MV-4-11 (cell line): ENCODE measurements around the gene NCOA5.

Experiments
- DNase-seq: peaks from one replicate; lab custom pipeline; 2025; lab: John Stamatoyannopoulos, UW

NCOA5 gene

GRCh38 chr20:46089417-46090388, at the start of gene NCOA5:
Gene NCOA5 (minus strand): TSS chr20:46089962. CDS start chr20:46079424, 10,538 bp downstream.
- DNase-seq = peak; percentile 94

- DNase-seq = no peak
Observed at GRCh38 chr20:46139266-46139889, 49.6 kb upstream of the NCOA5 start.

- no peak for DNase-seq
Observed at GRCh38 chr20:46137816-46138215, 48.1 kb upstream of the NCOA5 start.

GRCh38 chr20:46135856-46136633, 46.3 kb upstream of the NCOA5 start:
- no peak for DNase-seq

- DNase-seq = no peak
Observed at GRCh38 chr20:46134716-46135115, 45.0 kb upstream of the NCOA5 start.

- peak; percentile 10 for DNase-seq
Observed at GRCh38 chr20:46133886-46134654, 44.3 kb upstream of the NCOA5 start.

GRCh38 chr20:46132705-46133120, 43.0 kb upstream of the NCOA5 start:
- peak; percentile 40 for DNase-seq

- DNase-seq = no peak
Observed at GRCh38 chr20:46131396-46131795, 41.6 kb upstream of the NCOA5 start.

GRCh38 chr20:46130534-46130933, 40.8 kb upstream of the NCOA5 start:
- no peak for DNase-seq

GRCh38 chr20:46129955-46130481, 40.3 kb upstream of the NCOA5 start:
- no peak for DNase-seq

- DNase-seq = no peak
Observed at GRCh38 chr20:46128310-46129151, 38.8 kb upstream of the NCOA5 start.

- no peak for DNase-seq
Observed at GRCh38 chr20:46127396-46128010, 37.7 kb upstream of the NCOA5 start.

- DNase-seq = no peak
Observed at GRCh38 chr20:46126440-46127056, 36.8 kb upstream of the NCOA5 start.

- no peak for DNase-seq
Observed at GRCh38 chr20:46123482-46124245, 33.9 kb upstream of the NCOA5 start.

- DNase-seq = no peak
Observed at GRCh38 chr20:46122516-46123481, 33.0 kb upstream of the NCOA5 start.

GRCh38 chr20:46122071-46122470, 32.3 kb upstream of the NCOA5 start:
- no peak for DNase-seq

GRCh38 chr20:46121184-46121930, 31.6 kb upstream of the NCOA5 start:
- DNase-seq = no peak
